Esophagus squamous epithelium (tissue), 5 donors: ENCODE measurements around the gene PHF3. TPM values are rescaled to one million over a fixed set of nuclear protein-coding genes. Genes with fewer than 3 reads are reported as not detected.

ENCODE experiments used
- DNase-seq: peaks from one replicate; lab custom pipeline; 2025; lab: John Stamatoyannopoulos, UW
- H3K27ac ChIP-seq, 4 donors: fragments of 200-600 bp; sonication (generic); one replicate each; pipeline ENCODE4 v1.5.1; 2016 to 2019; ENCODE audit warnings: mild to moderate bottlenecking in 1 of 4
- H3K27me3 ChIP-seq, 4 donors: fragments of 200-600 bp; sonication (generic); 1 replicate in 3 of 4; 2 replicates in 1 of 4; pipeline versions ENCODE4 v1.5.1 to v1.6.0; 2017 to 2021; ENCODE audit warnings: antibody characterized with exemption in 1 of 4
- H3K36me3 ChIP-seq, 3 donors: fragments of 200-600 bp; sonication (generic); one replicate each; pipeline ENCODE4 v1.5.1; 2016 to 2019
- H3K4me1 ChIP-seq, 3 donors: fragments of 200-600 bp; sonication (generic); one replicate each; pipeline ENCODE4 v1.5.1; 2017 to 2019
- H3K4me3 ChIP-seq, 4 donors: fragments of 200-600 bp; sonication (generic); 1 replicate in 3 of 4; 2 replicates in 1 of 4; pipeline ENCODE4 v1.5.1; 2016 to 2019; ENCODE audit warnings: mild to moderate bottlenecking in 2 of 4, moderate library complexity in 1 of 4
- H3K9me3 ChIP-seq, 3 donors: fragments of 200-600 bp; sonication (generic); one replicate each; pipeline ENCODE4 v1.5.1; 2016 to 2019
- POLR2A ChIP-seq, 4 donors: fragments of 450-650 bp; IDR thresholded peaks; one replicate each; pipeline ENCODE4 v1.6.1; 2017; ENCODE audit warnings: antibody characterized with exemption in 4 of 4, mild to moderate bottlenecking in 4 of 4, moderate library complexity in 3 of 4
- WGBS, 2 donors: methylation state at CpG; one replicate each; pipeline ENCODE4 v1.1.5; 2018; 5-methylcytosine and 5-hydroxymethylcytosine counted together
- intact Hi-C: fragments of 100-400 bp; cut with DNase I; formaldehyde crosslinking; loops from one replicate; pipeline ENCODE4 v1.15.0; 2022
- total RNA-seq, 4 donors: library from RNA; depleted of rRNA; stranded (reverse); fragments of >200 nt; gene quantifications; one replicate each; pipeline ENCODE4 v1.1.0, GENCODE V29; 2016
- TF ChIP-seq, protein P1 (sequence below), 6 experiments: fragments of 450-650 bp in 4 of 6; fragments of 200-600 bp in 2 of 6; sonication (generic) in 2 of 6; IDR thresholded peaks; one replicate each; pipeline ENCODE4 v1.5.1; 2016 to 2019; ENCODE audit warnings: antibody characterized with exemption in 6 of 6, mild to moderate bottlenecking in 4 of 6, moderate library complexity in 4 of 6
- donor health status: DM: yes; HTN: yes; CAD: no.

Gene PHF3
- total RNA-seq, 4 donors from 2014 or later, result 17.6 to 53.2 (median 26.7) TPM

DNA sequence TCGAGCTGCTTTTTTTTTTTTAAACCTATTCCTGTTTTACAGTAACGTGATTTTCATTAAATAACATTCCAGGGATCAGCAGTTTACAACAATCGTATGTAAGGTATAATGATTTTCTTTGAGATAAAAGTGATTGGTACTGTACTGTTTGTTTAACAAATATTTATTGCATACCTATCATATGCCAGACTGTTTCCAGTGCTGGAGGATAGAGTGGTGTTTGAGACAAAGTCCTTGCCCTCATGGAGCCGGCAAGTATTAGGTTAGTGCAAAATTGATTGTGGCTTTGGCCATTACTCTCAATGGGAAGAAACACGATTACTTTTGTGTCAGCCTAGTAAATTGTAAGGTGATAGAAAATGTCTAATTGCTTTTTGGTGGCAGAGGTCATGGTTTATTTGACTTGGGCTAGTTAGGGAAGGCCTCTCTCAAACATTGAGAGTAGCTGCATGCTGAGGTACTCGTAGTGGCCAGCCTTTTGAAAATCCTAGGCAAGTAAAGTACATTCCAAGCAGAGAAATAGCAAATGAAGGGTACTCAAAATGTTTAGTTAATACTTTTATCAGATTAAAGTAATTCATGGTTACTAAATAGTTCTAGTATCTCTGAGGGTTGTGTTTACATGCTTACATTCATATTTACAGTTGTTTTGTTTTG is 35.6 kb downstream of the PHF3 start:
- intact Hi-C loops, result no loop called here

DNA sequence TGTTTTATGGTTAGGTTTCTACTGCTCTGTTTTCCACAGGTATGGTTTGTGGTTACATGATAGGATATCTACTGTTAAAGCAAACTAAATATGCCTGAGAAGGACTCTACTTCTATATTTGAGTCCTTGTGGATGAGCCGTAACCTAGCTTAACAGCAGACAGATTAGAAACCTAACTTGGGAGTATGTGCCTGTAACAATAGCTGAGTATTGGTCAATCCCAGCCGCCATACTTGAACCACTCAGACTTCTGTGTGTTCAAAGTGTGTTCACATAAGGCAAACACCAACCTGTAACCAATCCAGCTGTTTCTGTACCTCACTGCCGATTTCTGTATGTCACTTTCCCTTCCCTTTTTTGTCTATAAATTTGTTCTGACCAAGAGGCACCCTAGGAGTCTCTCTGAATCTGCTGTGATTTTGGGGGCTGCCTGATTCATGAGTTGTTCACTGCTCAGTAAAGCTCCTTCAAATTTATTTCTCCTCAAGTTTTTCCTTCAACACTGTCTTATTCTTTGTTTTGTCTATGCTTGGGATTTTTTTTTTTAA is 37.1 kb downstream of the PHF3 start:
- 83 to 100% methylated on average over 3 of the region's 3 CpGs for WGBS, 2 donors
- TF ChIP-seq, protein P1, sequence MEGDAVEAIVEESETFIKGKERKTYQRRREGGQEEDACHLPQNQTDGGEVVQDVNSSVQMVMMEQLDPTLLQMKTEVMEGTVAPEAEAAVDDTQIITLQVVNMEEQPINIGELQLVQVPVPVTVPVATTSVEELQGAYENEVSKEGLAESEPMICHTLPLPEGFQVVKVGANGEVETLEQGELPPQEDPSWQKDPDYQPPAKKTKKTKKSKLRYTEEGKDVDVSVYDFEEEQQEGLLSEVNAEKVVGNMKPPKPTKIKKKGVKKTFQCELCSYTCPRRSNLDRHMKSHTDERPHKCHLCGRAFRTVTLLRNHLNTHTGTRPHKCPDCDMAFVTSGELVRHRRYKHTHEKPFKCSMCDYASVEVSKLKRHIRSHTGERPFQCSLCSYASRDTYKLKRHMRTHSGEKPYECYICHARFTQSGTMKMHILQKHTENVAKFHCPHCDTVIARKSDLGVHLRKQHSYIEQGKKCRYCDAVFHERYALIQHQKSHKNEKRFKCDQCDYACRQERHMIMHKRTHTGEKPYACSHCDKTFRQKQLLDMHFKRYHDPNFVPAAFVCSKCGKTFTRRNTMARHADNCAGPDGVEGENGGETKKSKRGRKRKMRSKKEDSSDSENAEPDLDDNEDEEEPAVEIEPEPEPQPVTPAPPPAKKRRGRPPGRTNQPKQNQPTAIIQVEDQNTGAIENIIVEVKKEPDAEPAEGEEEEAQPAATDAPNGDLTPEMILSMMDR (IDR thresholded peaks at IDR 0.05), result no peak
- TF ChIP-seq POLR2A (IDR thresholded peaks at IDR 0.05), result no peak
- no peak overlapping the region for H3K27ac ChIP-seq
- no peak for DNase-seq
- intact Hi-C loops, result no loop called here
- no peaks in the 10 kb centered on the region for H3K27me3 ChIP-seq
- H3K4me1 ChIP-seq, result peaks cover 0 to 42% (median 0%) of the 10 kb centered on the region in 3 donors
- H3K4me3 ChIP-seq, result no peak overlapping the region
- H3K36me3 ChIP-seq, result peaks cover 0 to 19% (median 0%) of the 10 kb centered on the region in 3 donors
- no peaks in the 10 kb centered on the region for H3K9me3 ChIP-seq

More for the DNA sequence above, 35.6 kb downstream of the PHF3 start:
- Histone ChIP-seq H3K27ac (no peak overlapping the region), H3K4me1 (peaks cover 0 to 28% (median 0%) of the 10 kb centered on the region in 3 donors), H3K36me3 (peaks cover 0 to 19% (median 0%) of the 10 kb centered on the region in 3 donors), H3K9me3 (no peaks in the 10 kb centered on the region), H3K4me3 (no peak overlapping the region), H3K27me3 (no peaks in the 10 kb centered on the region)
- DNase-seq, result no peak
- TF ChIP-seq, protein P1 (IDR thresholded peaks at IDR 0.05), result no peak
- TF ChIP-seq POLR2A (IDR thresholded peaks at IDR 0.05), result no peak
- 65 to 72% methylated on average over 6 of the region's 6 CpGs for WGBS, 2 donors

DNA sequence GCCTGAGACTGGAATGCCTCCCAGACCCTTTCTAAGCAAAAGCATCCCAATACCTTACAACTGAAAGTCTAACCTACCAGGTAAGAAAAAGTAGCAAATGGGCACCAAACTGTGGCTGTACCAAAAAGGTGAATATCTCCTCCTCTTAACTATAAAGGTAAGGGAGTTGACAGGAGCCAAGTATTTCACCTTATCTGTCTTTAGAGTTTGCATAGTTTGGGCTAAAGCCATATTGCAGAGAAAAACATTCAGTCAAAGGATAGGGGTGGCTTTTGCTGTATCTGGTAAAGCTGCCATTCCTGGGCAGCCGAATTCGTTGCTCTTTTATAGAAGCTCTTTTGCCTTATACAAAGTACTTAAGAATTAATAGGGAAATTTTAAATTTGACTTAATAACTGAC is 38.1 kb downstream of the PHF3 start:
- Histone ChIP-seq H3K4me3 (no peak overlapping the region), H3K27me3 (no peaks in the 10 kb centered on the region), H3K4me1 (peaks cover 0 to 51% (median 0%) of the 10 kb centered on the region in 3 donors), H3K9me3 (no peaks in the 10 kb centered on the region), H3K27ac (no peak overlapping the region), H3K36me3 (peaks cover 0 to 19% (median 0%) of the 10 kb centered on the region in 3 donors)
- no peak for DNase-seq
- intact Hi-C loops, result no loop called here
- 87 to 98% methylated on average over 2 of the region's 2 CpGs for WGBS, 2 donors
- no peak for TF ChIP-seq POLR2A (IDR thresholded peaks at IDR 0.05)
- TF ChIP-seq, protein P1 (IDR thresholded peaks at IDR 0.05), result no peak

DNA sequence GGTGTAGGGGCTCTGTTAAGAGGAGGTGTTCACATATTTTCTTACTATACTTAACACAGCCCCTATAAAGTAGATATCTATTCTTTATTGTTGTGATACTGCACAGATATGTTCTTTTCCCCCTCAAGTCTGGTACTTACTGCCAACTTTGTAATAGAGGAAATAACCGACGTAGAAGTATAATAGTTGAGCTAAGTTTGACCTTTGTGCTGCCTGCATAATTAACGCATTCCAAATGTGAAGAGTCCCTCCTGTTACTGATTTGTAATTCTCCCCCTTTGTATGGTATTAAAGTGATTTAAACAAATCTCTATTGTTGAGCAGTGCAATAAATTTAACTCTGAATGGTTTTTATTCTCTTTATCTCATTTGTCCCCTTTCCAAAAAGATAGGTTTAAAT is 39.0 kb downstream of the PHF3 start:
- Histone ChIP-seq H3K27me3 (no peaks in the 10 kb centered on the region), H3K9me3 (no peaks in the 10 kb centered on the region), H3K4me3 (no peak overlapping the region), H3K4me1 (peaks cover 0 to 51% (median 0%) of the 10 kb centered on the region in 3 donors), H3K36me3 (peaks cover 0 to 19% (median 0%) of the 10 kb centered on the region in 3 donors), H3K27ac (no peak overlapping the region)
- 61 to 68% methylated on average over 3 of the region's 3 CpGs for WGBS, 2 donors
- intact Hi-C loops, result no loop called here
- no peak for TF ChIP-seq POLR2A (IDR thresholded peaks at IDR 0.05)
- TF ChIP-seq, protein P1 (IDR thresholded peaks at IDR 0.05), result no peak
- DNase-seq, result no peak

DNA sequence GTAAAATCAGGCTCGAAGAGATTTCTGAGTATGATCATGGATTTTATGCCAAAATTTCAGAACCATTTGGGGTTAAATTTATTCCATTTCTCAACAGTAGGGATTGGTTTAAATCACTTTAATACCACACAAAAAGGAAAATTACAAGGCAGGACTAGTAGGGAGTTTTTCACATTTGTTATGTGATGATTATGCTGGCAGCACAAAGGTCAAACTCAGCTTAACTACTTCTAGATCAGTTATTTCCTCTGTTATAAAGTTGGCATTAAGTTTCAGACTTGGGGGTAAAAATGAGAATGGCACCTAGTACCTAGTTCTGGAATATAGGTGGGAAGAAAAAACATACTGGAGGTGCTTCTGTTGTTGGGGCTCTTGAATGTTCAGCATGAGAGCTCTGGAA is 39.5 kb downstream of the PHF3 start:
- DNase-seq, result no peak
- Histone ChIP-seq H3K27ac (no peak overlapping the region), H3K4me1 (peaks cover 0 to 51% (median 0%) of the 10 kb centered on the region in 3 donors), H3K4me3 (no peak overlapping the region), H3K27me3 (no peaks in the 10 kb centered on the region), H3K36me3 (peaks cover 0 to 22% (median 0%) of the 10 kb centered on the region in 3 donors), H3K9me3 (no peaks in the 10 kb centered on the region)
- 88 to 95% methylated on average over 1 of the region's 1 CpG for WGBS, 2 donors
- no peak for TF ChIP-seq POLR2A (IDR thresholded peaks at IDR 0.05)
- TF ChIP-seq, protein P1 (IDR thresholded peaks at IDR 0.05), result no peak
- intact Hi-C loops, result no loop called here
